HPDE6-E6E7 (cell line): ENCODE measurements around the gene EVPL.
"Not testable (repeated sequence)": the region's sequence is repeated elsewhere in the genome, so short reads cannot be mapped to it uniquely, and the experiment has no call there.

ENCODE experiments used
- DNase-seq: peaks from one replicate; pipeline ENCODE4 v3.0.0; 2011; ENCODE audit warnings: missing footprints; ENCODE audit errors: extremely low spot score

The EVPL gene

DNA sequence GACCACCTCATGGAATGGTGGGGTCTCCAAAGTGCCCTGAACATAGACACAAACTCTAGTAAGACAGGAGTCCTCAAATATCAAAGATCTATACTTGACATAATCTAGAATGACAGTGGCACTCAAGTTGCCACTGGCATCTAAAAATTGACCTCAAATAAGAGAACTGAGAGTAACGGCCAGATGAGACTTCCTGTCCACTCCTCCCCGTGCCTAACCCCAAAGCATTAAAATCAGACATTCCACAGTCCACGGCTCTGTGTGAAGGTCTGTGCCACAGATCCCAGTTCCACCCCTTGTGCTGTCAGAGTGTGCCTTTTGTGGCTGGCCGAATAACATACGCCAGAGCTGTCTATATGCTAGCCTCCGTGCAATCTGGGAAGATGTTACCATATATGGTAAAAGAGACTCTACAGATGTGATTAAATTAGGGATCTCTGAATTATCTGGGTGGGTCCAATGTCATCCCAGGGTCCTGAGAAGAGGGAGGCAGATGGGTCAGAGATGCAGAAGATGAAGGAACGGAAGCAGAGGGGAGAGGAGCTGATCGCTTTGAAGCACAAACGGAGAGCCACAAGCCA lies 21.0 kb upstream of the EVPL start:
- no peak for DNase-seq

DNA sequence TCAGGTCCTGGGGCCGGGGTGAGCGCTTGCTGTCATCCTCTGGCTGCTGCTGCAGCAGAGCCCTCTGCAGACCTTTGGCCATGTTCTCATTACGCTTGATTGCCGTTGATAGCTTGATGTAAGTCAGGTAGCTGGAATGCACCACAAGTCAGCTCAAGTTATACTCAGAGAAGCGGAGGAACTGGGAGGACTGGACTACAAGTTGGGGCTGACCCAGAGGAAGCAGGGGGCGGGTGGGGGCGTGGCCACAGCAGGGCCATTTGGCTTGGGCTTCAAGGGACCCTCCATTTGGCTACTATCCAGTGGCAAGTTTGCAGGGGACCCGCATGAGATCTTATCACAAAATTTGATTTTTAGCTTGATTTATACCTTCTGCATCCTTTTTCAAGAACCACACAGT lies 19.0 kb upstream of the EVPL start:
- no peak for DNase-seq

DNA sequence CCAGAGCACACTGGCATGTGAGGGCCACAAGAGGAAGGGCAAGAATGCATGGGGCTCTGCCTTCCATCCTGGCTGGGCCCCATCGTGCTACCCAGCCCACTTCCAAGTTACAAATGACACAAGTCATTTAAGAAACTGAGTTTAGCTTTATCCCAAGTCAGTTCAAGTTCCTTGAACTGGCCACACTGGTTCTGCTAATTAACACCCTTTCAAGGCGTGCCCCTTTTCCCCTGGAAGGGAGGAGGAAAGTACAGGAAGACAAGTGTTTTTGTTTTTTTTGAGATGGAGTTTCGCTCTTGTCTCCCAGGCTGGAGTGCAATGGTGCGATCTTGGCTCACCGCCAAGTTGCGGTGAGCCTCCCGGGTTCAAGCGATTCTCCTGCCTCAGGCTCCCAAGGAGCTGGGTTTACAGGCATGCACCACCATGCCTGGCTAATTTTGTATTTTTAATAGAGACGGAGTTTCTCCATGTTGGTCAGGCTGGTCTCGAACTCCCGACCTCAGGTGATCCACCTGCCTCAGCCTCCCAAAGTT lies 17.4 kb upstream of the EVPL start:
- not testable (repeated sequence) for DNase-seq

DNA sequence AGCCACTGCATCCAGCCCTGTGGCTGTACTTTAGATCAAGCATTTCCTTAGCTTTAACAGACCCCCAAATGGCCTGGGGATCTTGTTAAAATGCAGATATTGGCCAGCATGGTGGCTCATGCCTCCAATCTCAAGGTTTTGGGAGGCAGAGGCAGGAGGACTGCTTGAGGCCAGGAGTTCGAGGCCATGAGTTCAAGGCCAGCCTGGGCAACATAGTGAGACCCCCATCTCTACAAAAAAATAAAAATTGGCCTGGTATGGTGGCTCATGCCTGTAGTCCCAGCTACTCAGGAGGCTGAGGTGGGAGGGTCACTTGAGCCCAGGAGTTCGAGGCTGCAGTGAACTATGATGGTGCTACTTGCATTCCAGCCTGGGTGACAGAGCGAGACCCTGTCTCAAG lies 15.8 kb upstream of the EVPL start:
- DNase-seq = not testable (repeated sequence)

DNA sequence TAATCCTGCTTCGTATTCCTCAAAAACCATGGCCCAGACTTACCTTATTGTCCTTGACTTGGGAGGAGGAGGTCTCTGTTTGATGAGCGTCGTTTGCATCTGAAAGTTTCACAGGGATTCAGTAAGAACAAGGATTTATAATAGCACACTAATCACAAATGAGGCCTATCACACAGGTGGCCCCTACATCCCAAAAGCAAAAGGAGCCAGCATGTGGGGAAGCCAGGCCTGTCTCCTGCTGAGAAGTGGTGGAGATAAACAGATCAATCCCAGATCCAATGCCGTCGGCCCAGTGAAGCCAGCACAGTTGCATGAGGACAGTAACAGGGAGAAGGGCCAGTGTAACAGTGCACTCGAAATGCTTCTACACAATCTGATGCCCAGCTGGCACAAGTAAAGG lies 13.3 kb upstream of the EVPL start:
- no peak for DNase-seq

DNA sequence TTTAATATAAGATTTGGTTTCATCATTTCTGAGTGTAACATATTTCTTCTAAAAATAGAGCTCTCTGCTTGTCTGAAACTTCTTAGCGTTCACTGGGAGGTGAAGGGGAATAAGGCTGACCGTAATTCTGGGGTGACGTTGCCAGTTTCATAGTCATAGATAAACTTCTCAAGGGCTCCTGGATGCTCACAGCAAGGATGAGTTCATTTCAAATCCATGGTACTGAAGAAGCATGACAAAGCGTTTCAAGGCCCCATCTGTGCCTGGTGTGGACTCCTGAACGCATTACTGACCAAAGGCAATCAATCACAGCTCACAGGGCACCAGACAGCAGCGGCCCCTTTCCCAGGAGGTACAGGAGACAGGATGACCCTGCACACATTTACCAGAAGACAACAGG lies 12.0 kb upstream of the EVPL start:
- no peak for DNase-seq

DNA sequence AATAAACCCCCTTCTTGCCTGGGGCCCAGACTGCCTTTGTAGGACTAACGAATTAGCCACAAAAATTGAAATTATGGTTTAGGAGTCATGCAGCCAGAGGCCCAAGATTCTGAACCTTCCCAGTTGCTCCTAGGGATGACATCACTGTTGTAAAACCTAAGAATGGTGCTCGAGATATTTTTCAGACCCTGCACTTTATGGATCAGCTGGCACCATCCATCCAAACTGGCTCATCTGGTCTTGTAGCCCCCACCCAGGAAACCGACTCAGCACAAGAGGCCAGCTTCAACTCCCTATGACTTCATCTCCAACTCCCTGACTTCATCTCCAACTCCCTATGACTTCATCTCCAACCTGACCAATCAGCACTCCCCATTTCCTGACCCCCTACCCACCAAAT lies 10.9 kb upstream of the EVPL start:
- no peak for DNase-seq

DNA sequence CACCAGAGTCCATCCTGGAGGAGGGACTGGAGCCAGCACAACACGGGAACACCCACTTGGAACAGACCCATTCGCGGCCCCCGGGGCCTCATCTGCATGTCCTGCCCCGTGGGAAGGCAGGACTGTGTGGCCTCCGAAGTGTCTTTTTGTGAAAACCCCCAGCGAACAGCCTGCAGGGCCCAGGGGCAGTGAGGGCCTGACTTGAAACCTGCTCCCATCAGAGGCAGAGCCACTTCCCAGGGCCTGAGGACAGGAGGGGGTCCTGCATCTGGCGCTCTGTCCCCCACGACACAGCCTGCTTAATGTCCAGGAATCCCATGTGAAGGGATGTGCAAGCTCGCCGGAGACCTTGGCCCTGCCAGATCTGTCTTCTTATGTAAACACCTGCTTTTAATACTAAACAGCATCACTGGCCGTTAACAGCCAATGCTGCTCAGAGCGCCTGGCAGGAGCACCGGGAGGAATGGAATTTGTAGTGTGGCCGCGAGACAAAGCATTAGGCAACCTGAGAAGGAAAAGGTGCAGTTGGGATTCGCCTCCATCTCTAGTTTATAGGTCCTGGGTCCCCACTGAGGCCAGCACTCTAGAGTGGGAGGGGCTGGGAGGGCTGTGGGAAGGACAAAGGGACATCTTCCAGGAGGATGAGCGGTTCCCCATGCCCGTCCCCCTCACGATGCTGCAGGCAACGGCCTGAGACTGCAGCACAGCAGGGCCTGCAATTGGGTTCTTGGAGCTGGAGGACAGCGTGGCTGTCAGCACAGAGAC lies 9.6 kb upstream of the EVPL start:
- no peak for DNase-seq

DNA sequence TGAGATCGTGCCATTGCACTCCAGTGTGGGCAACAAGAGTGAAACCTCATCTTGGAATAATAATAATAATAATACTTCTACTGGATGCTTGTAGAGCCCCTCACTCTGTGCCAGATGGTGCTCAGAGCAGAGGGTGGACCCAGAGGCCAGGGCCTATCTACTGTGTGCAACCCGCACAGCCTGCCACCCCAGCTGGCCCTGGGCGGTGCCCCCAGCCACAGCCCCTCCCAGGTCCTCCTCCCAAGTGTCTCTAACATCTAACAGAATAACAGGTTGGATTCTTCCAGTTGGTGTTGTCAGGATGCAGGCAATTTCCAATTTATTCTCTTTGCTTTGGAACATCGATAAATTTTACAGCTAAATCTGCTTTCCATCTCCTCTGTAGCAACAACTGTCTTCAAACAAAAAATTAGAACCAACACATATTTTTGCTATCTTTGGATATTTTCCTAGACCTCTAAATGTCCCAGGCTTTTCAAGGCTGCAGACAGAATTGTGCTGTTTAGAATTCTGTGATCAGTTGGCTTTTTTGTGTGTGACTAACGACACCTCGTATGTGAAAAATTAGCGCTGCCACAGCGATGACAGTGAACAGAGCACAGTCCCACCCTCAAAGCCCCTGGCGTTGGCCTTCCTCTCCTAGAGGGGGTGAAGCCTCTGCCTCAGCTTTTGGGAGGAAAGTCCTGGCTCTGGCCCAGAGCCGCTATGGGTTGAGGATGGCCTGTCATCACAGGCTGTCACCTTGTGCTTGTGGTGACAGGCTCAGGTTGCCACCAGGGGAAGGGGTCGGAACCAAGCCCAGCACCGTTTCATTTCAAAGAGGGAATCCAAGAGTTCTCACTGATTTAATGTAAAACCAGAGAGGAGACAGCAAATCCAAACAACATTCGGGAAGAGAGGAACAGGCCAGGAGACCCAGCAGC lies 7.6 kb upstream of the EVPL start:
- no peak for DNase-seq

DNA sequence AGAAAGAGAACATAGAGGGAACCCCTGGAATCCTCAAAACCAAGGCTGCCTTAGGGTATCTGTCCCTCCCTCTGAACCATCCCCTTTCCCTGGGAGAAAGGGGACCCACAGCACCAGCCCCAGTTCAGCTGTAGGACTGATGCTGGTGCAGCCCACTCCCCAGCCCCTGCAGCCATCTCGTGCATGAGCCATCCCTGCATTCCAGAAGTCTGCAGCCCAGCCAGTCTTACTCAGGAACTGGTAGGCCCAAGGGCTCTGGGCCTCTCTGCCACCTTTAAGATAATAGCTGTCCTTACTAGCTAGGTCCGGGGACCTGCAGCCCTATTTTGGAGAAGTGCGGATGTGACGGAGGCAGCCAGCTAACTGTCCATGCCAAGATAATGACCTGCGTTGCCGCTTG lies 6.0 kb upstream of the EVPL start:
- DNase-seq = no peak

DNA sequence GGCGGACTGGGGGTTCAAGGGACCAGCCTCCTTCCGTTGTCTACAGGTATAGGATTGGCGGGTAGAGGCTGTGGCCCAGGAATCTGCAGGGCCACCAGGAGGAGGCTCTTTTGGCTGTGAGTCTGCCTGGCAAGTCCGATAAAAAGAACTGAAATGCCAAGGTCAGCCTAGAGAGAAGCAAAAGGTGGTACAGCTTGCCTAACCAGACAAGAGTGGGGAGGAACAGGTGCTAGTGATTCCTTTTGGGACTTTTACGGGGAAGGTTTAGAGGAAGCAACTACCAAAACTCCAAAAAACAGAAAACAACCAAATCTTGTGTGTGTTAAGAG lies 5.6 kb upstream of the EVPL start:
- DNase-seq = no peak

DNA sequence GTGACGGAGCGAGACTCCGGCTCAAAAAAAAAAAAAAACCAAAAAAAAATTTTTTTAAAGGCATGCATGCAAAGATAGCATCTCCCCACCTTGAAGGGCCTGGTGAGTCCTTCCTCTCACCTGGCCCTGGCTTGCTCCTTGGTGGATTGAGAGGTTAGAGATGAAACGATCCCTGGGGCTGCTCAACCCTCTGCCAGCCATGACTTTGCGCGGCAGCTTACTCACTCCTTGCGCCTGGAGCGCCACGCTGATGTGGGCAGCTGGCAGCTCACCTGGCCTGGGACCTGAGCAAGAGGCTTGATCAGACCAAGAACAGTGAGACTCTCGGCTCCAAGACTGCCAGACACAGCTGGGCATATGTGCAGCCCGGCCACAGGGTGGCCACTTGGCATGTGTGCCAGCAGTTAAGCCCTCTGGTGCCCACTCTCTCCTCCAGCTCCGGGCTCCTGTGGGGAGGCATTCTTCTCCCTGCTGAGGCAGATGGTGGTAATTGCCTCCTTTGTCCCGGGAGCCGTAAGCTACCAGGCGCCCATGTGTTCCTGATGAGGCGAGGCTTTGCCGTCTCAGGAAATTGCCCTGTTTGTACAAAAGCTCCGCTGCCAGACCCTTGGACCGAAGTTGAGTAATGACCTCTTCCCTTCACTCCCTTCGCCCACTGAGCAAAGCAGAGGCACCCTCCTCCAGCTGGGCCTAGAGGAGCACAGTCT lies 5.1 kb upstream of the EVPL start:
- DNase-seq = no peak

DNA sequence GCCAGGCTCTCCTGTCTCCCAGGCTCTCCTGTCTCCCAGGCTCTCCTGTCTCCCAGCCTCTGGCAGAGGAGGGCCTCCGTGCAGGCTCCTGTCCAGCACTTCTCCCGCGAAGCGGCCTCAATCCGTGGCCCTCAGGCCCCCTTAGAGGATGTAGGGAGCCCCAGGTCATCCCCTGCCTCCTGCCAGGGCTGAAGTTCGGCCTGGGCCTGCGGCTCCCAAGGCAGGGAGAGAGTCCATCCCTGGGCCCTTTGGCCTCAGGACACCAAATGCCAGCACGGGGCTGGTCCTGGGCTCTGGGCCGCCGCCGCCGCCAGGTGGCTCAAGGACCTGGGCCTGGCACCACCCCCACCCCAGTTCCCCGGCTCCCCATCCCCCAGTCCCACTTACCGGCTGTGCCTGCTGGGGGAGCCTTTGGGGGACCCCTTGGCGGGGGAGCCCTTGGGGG lies 370 bp downstream of the EVPL start:
- DNase-seq = no peak

DNA sequence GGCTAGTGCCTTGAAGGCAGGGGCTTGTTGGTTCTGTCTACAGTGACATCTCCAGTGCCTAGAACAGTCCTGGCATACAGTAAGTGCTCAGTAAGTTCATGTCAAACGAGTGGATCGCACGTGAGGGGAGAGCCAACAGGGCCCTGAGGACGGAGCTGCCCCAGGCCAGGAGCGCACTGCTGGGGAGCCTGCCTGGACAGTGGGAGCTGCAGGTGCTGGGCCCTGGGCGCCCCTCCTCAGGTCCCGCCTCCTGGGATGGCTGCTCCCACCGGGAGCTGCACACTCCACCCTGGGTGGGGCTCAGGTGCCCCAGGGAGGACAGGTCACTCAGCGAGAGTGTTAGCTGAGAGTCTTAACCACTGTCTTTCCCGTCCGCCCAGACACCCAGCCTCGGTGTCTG lies 1.8 kb downstream of the EVPL start:
- DNase-seq = no peak

DNA sequence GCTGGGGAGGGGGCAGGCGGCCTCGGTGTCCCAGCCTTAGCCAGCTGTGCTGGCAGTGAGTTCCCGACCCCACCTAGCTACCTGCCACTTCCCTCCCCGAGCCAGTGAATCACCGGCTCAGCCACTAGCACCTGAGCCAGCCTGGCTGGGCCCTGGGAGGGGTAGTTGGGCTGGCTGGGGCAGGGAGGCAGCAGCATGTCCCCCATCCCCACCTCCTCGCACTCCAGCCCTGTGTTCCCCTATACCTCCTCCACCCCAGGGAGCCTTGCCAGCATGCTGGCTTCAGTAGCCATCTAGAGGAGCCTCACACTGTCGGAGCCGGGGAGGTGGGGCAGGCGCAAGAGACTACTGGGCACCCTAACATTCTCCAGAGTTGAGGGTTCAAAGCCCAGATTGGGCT lies 2.8 kb downstream of the EVPL start:
- no peak for DNase-seq

DNA sequence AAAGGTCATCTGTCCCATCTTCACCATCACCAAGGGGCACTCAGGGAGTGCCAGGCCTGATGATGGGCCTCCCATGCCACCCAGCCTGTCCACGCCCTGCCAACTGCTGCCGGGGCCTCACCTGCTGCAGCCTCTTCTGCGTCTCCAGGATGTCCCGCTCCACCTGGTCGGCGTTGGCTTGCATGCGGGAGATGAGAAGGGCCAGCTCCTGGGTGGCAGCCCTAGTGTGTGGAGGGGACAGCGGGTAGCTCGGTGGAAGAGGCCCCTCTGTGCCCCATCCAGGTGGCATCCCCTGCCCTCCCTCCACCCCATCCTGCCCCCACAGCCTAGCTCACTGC lies 3.2 kb downstream of the EVPL start:
- DNase-seq = no peak

DNA sequence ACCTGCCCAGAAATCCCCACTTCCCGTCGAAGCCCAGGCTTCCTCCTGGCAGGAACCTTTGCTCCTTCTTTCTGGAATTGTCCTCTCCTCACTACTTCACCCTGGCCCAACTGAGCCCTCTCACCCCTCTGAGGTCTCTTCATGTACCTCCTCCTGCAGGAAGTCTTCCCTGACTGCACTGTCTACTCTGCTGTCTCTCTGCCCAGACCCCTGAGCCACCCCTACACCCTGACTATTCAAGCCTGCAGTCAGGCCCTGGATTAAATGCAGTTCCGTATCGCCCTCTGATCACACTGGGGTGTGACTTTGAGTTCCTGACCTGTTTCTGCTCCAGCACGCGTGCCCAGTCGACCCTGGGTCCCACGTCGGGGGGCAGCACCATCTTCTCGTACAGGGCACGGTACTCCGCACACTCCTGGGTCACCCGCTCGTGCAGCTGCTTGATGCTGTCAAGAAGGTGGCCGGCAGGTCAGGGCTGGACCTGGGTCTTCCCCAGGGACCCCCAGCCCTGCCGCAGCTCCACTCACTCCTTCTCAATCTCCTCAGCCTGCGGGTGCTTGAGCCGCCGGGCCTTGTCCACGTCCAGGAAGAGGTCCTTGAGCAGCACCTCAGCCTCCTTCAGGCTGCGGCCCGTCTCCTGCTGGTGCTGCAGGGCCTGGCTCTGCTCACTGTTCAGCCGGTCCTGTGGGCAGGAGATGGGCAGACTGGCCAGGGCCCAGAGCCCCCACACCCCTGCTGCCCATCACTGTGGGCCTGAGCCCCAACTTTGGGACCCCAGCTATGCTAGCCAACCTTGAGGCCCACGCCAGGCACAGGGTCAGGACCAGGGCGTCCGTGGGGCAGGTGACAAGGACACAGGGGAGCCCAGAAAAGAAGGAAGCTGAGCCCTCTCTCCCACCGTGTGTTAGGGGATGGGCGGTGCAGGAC lies 3.9 kb downstream of the EVPL start:
- no peak for DNase-seq

DNA sequence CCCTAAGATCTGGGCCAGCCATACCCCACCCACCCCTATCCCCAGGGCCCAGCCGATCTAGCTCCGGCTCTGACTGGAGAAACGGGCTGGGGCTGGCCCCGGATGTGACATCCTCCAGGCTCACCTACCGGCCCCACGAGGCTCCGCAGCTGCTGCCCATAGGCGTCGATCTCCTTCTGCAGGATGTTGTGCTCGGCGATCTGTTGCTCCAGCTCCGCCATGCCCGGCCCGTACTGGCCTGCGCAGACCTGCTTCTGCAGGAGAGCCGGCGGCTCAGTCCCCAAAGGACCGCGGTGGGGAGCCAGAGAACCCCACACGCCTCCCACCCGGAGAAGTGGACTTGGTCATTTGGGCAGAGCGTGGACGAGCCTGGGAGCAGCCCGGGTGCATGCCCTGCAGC lies 4.8 kb downstream of the EVPL start:
- no peak for DNase-seq

DNA sequence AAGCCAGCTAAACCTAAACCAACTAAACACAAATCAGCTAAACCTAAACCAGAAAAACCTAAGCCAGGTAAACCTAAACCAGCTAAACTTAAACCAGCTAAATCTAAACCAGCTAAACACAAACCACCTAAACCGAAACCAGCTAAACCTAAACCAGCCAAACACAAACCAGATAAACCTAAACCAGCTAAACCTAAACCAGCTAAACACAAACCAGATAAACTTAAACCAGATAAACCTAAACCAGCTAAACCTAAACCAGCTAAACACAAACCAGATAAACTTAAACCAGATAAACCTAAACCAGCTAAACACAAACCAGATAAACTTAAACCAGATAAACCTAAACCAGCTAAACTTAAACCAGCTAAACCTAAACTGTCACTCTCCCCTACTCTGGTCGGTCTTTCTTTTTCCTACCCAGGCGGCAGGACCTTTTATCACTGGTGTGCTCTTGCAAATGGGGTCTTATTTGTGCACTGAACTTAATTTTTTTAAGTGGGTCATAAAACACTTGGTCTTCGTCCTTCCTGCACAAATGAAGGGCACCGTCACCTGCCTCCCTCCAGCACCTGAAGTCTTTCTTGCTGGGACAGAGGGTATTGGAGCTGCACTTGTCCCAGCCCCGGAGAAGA lies 7.2 kb downstream of the EVPL start:
- no peak for DNase-seq

DNA sequence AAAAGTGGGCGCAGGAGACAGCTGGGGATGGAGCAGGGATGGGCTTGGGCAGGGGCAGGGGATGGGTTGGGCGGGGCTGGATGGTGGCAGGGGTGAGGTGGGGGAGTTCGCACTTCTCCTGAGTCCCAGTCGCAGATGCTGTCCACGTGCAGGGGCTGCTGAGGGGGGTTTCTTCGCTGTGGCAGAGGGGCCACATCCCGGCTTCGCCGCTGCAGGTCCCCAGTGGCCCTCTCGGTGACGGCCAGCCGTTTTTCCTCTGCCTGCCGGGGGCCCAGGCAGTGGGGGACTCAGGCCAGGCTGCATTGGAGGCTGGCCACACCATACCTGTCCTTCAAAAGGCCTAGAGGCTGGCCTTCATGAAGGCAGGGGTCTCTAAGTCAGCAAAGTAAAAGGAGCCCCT lies 8.3 kb downstream of the EVPL start:
- no peak for DNase-seq

DNA sequence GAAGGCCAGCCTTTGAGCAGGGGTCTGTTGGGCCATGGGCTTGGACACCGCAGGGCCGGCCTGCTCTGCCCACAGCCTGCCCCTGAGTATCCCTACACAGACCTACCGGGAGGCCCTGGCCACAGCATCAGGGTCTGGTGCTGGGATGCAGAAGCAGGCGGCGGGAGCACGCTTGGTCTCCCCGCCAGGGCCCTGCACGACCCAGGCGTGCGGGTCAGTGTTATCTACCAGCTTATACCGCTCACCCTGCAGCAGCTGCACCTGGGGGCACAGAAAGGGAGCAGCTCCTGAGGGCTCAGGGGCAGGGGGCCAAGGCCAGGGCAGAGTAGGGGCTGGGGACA lies 8.8 kb downstream of the EVPL start:
- DNase-seq = no peak
